Hepatocyte (in vitro differentiated cells): Measurements from ENCODE around the gene SPHK2. TPM values are rescaled to one million over a fixed set of nuclear protein-coding genes. Genes with fewer than 3 reads are reported as not detected.
A peak's percentile ranks its signal among the peaks of the same experiment; 100 is the strongest.

ENCODE experiments used
- DNase-seq: peaks from one replicate; pipeline ENCODE4 v3.0.0-alpha.2; 2016; ENCODE audit warnings: low spot score
- H2AFZ ChIP-seq: fragments of 200-600 bp; sonication (generic); 2 replicates; pipeline ENCODE4 v1.6.0; 2016; ENCODE audit warnings: antibody characterized with exemption, mild to moderate bottlenecking
- H3K27ac ChIP-seq: fragments of 200-600 bp; sonication (generic); 2 replicates; pipeline ENCODE4 v1.5.1; 2016; ENCODE audit warnings: mild to moderate bottlenecking
- H3K27me3 ChIP-seq: fragments of 200-600 bp; sonication (generic); 2 replicates; pipeline ENCODE4 v1.6.1; 2016
- H3K36me3 ChIP-seq: fragments of 200-600 bp; sonication (generic); replicated peaks from 2 replicates; pipeline ENCODE4 v1.5.1; 2016; ENCODE audit warnings: low read depth; ENCODE audit not compliant: insufficient read depth
- H3K4me1 ChIP-seq: fragments of 200-600 bp; sonication (generic); 2 replicates; pipeline ENCODE4 v1.5.1; 2016; ENCODE audit warnings: mild to moderate bottlenecking, moderate library complexity; ENCODE audit not compliant: insufficient read depth
- H3K4me2 ChIP-seq: fragments of 200-600 bp; sonication (generic); 2 replicates; pipeline ENCODE4 v1.6.0; 2016
- H3K4me3 ChIP-seq: fragments of 200-600 bp; sonication (generic); 2 replicates; pipeline ENCODE4 v1.5.1; 2016; ENCODE audit warnings: mild to moderate bottlenecking
- H3K79me2 ChIP-seq: fragments of 200-600 bp; sonication (generic); 2 replicates; pipeline ENCODE4 v1.6.0; 2017; ENCODE audit warnings: mild to moderate bottlenecking
- H3K9me2 ChIP-seq: fragments of 200-600 bp; sonication (generic); replicated peaks from 2 replicates; pipeline ENCODE4 v1.6.0; 2017; ENCODE audit warnings: mild to moderate bottlenecking; ENCODE audit not compliant: insufficient read depth
- H3K9me3 ChIP-seq: fragments of 200-600 bp; sonication (generic); 2 replicates; pipeline ENCODE4 v1.5.1; 2016; ENCODE audit warnings: low read depth, mild to moderate bottlenecking
- H4K20me1 ChIP-seq: fragments of 200-600 bp; sonication (generic); 2 replicates; pipeline ENCODE4 v1.6.0; 2016; ENCODE audit warnings: mild to moderate bottlenecking; ENCODE audit not compliant: insufficient read depth, poor library complexity, severe bottlenecking
- CTCF ChIP-seq: fragments of 200-600 bp; sonication (generic); IDR thresholded peaks from 2 replicates; pipeline ENCODE4 v1.5.1; 2016; ENCODE audit warnings: antibody characterized with exemption, mild to moderate bottlenecking; ENCODE audit not compliant: poor library complexity
- EZH2 ChIP-seq: fragments of 200-600 bp; sonication (generic); IDR thresholded peaks from 2 replicates; pipeline ENCODE4 v1.6.1; 2016; ENCODE audit warnings: antibody characterized with exemption, mild to moderate bottlenecking, borderline replicate concordance
- EZH2phosphoT487 ChIP-seq: fragments of 200-600 bp; sonication (generic); IDR thresholded peaks from one replicate; pipeline ENCODE4 v1.6.1; 2018; ENCODE audit warnings: antibody characterized with exemption, mild to moderate bottlenecking, low read depth, moderate library complexity; ENCODE audit not compliant: unreplicated experiment, severe bottlenecking
- WGBS: methylation state at CpG from one replicate; pipeline ENCODE4 v1.1.6; 2016; ENCODE audit warnings: low lambda C conversion rate; ENCODE audit errors: missing lambda C conversion rate; 5-methylcytosine and 5-hydroxymethylcytosine counted together
- polyA plus RNA-seq: library from polyadenylated mRNA; unstranded; fragments of >200 nt; fragmentation: Nextera tagmentation; extraction: Ambion mirVana; gene quantifications from 2 replicates; pipeline ENCODE4 v1.2.1, GENCODE V29; 2016
- total RNA-seq: library from RNA; depleted of rRNA; stranded (reverse); fragments of >200 nt; gene quantifications from 2 replicates; pipeline ENCODE4 v1.2.3, GENCODE V29; 2014

The SPHK2 gene
- total and polyA plus RNA-seq, 2 experiments from 2014 or later = 39.4 to 56.7 TPM

- TF ChIP-seq EZH2phosphoT487 (no peak), EZH2 (no peak), CTCF (no peak)
- peaks cover 34% of the 10 kb centered on the region for H4K20me1 ChIP-seq
- DNase-seq = peak; percentile 6
- no peak overlapping the region for H2AFZ ChIP-seq
- no peaks in the 10 kb centered on the region for H3K27me3 ChIP-seq
- no peak overlapping the region for H3K4me3 ChIP-seq
- no peaks in the 10 kb centered on the region for H3K9me3 ChIP-seq
- no peaks in the 10 kb centered on the region for H3K36me3 ChIP-seq
- peaks cover 29% of the 10 kb centered on the region for H3K4me1 ChIP-seq
- peak overlapping the region; percentile 99 for H3K4me2 ChIP-seq
- peak overlapping the region; percentile 86 for H3K27ac ChIP-seq
- H3K79me2 ChIP-seq = peaks cover 40% of the 10 kb centered on the region
- H3K9me2 ChIP-seq = no peaks in the 10 kb centered on the region
- whole genome bisulfite sequencing = 84% methylated on average over 18 of the region's 19 CpGs
These were observed 3.9 kb upstream of the SPHK2 start for GRCh38 chr19:48615231-48616040.

- no peak overlapping the region for H3K4me3 ChIP-seq
- peak overlapping the region; percentile 99 for H3K4me2 ChIP-seq
- H4K20me1 ChIP-seq = peaks cover 34% of the 10 kb centered on the region
- DNase-seq = peak; percentile 3
- H2AFZ ChIP-seq = no peak overlapping the region
- peaks cover 29% of the 10 kb centered on the region for H3K4me1 ChIP-seq
- no peaks in the 10 kb centered on the region for H3K27me3 ChIP-seq
- WGBS = 96% methylated on average over 16 of the region's 16 CpGs
- no peaks in the 10 kb centered on the region for H3K36me3 ChIP-seq
- no peaks in the 10 kb centered on the region for H3K9me3 ChIP-seq
- H3K79me2 ChIP-seq = peaks cover 40% of the 10 kb centered on the region
- TF ChIP-seq EZH2 (no peak), CTCF (no peak), EZH2phosphoT487 (no peak)
- peak overlapping the region; percentile 86 for H3K27ac ChIP-seq
- H3K9me2 ChIP-seq = no peaks in the 10 kb centered on the region
These were observed 3.3 kb upstream of the SPHK2 start for GRCh38 chr19:48616041-48616436.

- peaks cover 29% of the 10 kb centered on the region for H3K4me1 ChIP-seq
- WGBS = 85% methylated on average over 12 of the region's 12 CpGs
These were observed 2.7 kb upstream of the SPHK2 start for GRCh38 chr19:48616491-48617056.

More at GRCh38 chr19:48616491-48617056, 2.7 kb upstream of the SPHK2 start:
- Histone ChIP-seq H3K27ac (peak overlapping the region; percentile 86), H3K27me3 (no peaks in the 10 kb centered on the region), H3K79me2 (peaks cover 40% of the 10 kb centered on the region), H2AFZ (no peak overlapping the region), H3K4me3 (no peak overlapping the region), H3K36me3 (no peaks in the 10 kb centered on the region), H3K4me2 (peak overlapping the region; percentile 99), H3K9me3 (no peaks in the 10 kb centered on the region), H4K20me1 (peaks cover 34% of the 10 kb centered on the region), H3K9me2 (no peaks in the 10 kb centered on the region)
- DNase-seq = no peak
- TF ChIP-seq CTCF (no peak), EZH2 (no peak), EZH2phosphoT487 (no peak)
